GM23338 (cell line): Measurements from ENCODE around the gene TRPM3.

Experiments
- CREB1 ChIP-seq: fragments of 250-450 bp; sonication (Bioruptor Pico); IDR thresholded peaks from 2 replicates; pipeline ENCODE4 v1.5.0; 2020; ENCODE audit warnings: low read depth, mild to moderate bottlenecking, moderate library complexity
- EZH2 ChIP-seq: fragments of 200-600 bp; sonication (generic); IDR thresholded peaks from one replicate; pipeline ENCODE4 v1.8.0; 2017; ENCODE audit warnings: antibody characterized with exemption, mild to moderate bottlenecking, low read depth; ENCODE audit not compliant: unreplicated experiment
- JUNB ChIP-seq: IDR thresholded peaks from one replicate; pipeline ENCODE4 v1.6.1; 2016; ENCODE audit warnings: antibody characterized with exemption; ENCODE audit not compliant: unreplicated experiment
- NANOG ChIP-seq: IDR thresholded peaks from 2 replicates; pipeline ENCODE4 v1.6.1; 2016; ENCODE audit warnings: antibody characterized with exemption, borderline replicate concordance
- POLR2AphosphoS5 ChIP-seq: IDR thresholded peaks from 2 replicates; pipeline ENCODE4 v1.6.1; 2016; ENCODE audit warnings: antibody characterized with exemption, low read depth
- ZNF114 ChIP-seq: fragments of 250-450 bp; sonication (Bioruptor Pico); IDR thresholded peaks from 2 replicates; pipeline ENCODE4 v1.5.0; 2020; ENCODE audit warnings: mild to moderate bottlenecking, moderate library complexity
- TF ChIP-seq, protein P1 (sequence below): IDR thresholded peaks from one replicate; pipeline ENCODE4 v1.6.1; 2018; ENCODE audit warnings: antibody characterized with exemption; ENCODE audit not compliant: unreplicated experiment
- TF ChIP-seq, protein P2 (sequence below), 2 experiments: fragments of 200-600 bp in 1 of 2; sonication (generic) in 1 of 2; conservative IDR thresholded peaks; 2 replicates each; pipeline versions ENCODE4 v1.5.1 to v1.6.1; 2016 to 2017; ENCODE audit warnings: antibody characterized with exemption in 2 of 2, low read depth in 2 of 2, mild to moderate bottlenecking in 2 of 2, moderate library complexity in 1 of 2
- TF ChIP-seq, protein P3 (sequence below): fragments of 250-450 bp; sonication (Bioruptor Pico); IDR thresholded peaks from 2 replicates; pipeline ENCODE4 v1.5.0; 2020; ENCODE audit warnings: mild to moderate bottlenecking, moderate library complexity

DNA sequence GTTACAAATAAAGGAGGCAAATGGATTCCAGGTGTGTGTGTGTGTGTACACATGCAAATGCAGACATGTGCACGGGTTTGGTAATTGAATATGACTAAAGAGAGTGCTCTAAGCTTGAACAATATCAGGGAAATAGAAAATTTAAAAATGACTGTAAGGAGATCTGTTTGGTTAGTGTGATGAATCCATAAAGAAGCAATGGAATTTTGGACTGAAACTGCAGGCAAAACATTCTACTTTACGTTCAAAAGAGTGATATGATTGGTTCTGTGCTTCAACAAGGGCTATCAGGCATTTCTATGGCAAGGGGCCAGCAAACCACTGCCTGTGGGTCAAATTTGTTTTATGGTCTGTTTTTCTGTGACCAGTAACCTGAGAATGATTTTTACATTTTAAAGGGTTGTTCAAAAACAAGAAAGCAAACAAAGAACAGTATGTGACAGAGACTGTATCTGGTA, 374.1 kb downstream of the TRPM3 start:
- TF ChIP-seq, protein P1, sequence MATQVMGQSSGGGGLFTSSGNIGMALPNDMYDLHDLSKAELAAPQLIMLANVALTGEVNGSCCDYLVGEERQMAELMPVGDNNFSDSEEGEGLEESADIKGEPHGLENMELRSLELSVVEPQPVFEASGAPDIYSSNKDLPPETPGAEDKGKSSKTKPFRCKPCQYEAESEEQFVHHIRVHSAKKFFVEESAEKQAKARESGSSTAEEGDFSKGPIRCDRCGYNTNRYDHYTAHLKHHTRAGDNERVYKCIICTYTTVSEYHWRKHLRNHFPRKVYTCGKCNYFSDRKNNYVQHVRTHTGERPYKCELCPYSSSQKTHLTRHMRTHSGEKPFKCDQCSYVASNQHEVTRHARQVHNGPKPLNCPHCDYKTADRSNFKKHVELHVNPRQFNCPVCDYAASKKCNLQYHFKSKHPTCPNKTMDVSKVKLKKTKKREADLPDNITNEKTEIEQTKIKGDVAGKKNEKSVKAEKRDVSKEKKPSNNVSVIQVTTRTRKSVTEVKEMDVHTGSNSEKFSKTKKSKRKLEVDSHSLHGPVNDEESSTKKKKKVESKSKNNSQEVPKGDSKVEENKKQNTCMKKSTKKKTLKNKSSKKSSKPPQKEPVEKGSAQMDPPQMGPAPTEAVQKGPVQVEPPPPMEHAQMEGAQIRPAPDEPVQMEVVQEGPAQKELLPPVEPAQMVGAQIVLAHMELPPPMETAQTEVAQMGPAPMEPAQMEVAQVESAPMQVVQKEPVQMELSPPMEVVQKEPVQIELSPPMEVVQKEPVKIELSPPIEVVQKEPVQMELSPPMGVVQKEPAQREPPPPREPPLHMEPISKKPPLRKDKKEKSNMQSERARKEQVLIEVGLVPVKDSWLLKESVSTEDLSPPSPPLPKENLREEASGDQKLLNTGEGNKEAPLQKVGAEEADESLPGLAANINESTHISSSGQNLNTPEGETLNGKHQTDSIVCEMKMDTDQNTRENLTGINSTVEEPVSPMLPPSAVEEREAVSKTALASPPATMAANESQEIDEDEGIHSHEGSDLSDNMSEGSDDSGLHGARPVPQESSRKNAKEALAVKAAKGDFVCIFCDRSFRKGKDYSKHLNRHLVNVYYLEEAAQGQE: no peak
- TF ChIP-seq, protein P2, sequence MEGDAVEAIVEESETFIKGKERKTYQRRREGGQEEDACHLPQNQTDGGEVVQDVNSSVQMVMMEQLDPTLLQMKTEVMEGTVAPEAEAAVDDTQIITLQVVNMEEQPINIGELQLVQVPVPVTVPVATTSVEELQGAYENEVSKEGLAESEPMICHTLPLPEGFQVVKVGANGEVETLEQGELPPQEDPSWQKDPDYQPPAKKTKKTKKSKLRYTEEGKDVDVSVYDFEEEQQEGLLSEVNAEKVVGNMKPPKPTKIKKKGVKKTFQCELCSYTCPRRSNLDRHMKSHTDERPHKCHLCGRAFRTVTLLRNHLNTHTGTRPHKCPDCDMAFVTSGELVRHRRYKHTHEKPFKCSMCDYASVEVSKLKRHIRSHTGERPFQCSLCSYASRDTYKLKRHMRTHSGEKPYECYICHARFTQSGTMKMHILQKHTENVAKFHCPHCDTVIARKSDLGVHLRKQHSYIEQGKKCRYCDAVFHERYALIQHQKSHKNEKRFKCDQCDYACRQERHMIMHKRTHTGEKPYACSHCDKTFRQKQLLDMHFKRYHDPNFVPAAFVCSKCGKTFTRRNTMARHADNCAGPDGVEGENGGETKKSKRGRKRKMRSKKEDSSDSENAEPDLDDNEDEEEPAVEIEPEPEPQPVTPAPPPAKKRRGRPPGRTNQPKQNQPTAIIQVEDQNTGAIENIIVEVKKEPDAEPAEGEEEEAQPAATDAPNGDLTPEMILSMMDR (conservative IDR thresholded peaks at IDR 0.05; ENCODE audit: low read depth in 2 of 2): no peak
- TF ChIP-seq EZH2 (no peak), POLR2AphosphoS5 (no peak), CREB1 (no peak), NANOG (no peak), JUNB (no peak), ZNF114 (CRISPR knock-in tag) (no peak)
- TF ChIP-seq, protein P3, sequence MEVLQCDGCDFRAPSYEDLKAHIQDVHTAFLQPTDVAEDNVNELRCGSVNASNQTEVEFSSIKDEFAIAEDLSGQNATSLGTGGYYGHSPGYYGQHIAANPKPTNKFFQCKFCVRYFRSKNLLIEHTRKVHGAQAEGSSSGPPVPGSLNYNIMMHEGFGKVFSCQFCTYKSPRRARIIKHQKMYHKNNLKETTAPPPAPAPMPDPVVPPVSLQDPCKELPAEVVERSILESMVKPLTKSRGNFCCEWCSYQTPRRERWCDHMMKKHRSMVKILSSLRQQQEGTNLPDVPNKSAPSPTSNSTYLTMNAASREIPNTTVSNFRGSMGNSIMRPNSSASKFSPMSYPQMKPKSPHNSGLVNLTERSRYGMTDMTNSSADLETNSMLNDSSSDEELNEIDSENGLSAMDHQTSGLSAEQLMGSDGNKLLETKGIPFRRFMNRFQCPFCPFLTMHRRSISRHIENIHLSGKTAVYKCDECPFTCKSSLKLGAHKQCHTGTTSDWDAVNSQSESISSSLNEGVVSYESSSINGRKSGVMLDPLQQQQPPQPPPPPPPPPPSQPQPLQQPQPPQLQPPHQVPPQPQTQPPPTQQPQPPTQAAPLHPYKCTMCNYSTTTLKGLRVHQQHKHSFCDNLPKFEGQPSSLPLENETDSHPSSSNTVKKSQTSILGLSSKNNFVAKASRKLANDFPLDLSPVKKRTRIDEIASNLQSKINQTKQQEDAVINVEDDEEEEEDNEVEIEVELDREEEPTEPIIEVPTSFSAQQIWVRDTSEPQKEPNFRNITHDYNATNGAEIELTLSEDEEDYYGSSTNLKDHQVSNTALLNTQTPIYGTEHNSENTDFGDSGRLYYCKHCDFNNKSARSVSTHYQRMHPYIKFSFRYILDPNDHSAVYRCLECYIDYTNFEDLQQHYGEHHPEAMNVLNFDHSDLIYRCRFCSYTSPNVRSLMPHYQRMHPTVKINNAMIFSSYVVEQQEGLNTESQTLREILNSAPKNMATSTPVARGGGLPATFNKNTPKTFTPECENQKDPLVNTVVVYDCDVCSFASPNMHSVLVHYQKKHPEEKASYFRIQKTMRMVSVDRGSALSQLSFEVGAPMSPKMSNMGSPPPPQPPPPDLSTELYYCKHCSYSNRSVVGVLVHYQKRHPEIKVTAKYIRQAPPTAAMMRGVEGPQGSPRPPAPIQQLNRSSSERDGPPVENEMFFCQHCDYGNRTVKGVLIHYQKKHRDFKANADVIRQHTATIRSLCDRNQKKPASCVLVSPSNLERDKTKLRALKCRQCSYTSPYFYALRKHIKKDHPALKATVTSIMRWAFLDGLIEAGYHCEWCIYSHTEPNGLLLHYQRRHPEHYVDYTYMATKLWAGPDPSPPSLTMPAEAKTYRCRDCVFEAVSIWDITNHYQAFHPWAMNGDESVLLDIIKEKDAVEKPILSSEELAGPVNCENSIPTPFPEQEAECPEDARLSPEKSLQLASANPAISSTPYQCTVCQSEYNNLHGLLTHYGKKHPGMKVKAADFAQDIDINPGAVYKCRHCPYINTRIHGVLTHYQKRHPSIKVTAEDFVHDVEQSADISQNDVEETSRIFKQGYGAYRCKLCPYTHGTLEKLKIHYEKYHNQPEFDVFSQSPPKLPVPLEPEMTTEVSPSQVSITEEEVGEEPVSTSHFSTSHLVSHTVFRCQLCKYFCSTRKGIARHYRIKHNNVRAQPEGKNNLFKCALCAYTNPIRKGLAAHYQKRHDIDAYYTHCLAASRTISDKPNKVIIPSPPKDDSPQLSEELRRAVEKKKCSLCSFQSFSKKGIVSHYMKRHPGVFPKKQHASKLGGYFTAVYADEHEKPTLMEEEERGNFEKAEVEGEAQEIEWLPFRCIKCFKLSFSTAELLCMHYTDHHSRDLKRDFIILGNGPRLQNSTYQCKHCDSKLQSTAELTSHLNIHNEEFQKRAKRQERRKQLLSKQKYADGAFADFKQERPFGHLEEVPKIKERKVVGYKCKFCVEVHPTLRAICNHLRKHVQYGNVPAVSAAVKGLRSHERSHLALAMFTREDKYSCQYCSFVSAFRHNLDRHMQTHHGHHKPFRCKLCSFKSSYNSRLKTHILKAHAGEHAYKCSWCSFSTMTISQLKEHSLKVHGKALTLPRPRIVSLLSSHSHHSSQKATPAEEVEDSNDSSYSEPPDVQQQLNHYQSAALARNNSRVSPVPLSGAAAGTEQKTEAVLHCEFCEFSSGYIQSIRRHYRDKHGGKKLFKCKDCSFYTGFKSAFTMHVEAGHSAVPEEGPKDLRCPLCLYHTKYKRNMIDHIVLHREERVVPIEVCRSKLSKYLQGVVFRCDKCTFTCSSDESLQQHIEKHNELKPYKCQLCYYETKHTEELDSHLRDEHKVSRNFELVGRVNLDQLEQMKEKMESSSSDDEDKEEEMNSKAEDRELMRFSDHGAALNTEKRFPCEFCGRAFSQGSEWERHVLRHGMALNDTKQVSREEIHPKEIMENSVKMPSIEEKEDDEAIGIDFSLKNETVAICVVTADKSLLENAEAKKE (CRISPR knock-in tag): no peak
